ENCODE data around the gene TRMT2B. TPM values are rescaled to one million over a fixed set of nuclear protein-coding genes. Genes with fewer than 3 reads are reported as not detected.

TRMT2B gene
- total and polyA plus RNA-seq, 7 donors, result 7.2 to 27.0 (median 11.4) TPM

GRCh38 chrX:100976211-100976610 lies 75.7 kb downstream of the TRMT2B start:
- ATAC-seq, result no peak

GRCh38 chrX:100975212-100975611 lies 76.7 kb downstream of the TRMT2B start:
- no peak overlapping the region for H3K4me3 ChIP-seq
- no peaks in the 10 kb centered on the region for H3K9me3 ChIP-seq
- DNase-seq, result no peak
- no peaks in the 10 kb centered on the region for H3K36me3 ChIP-seq (ENCODE audit: insufficient read depth in 1 of 2, low read depth in 1 of 2)
- no peak for ATAC-seq
- intact Hi-C loops (cut with DNase I), result no loop called here
- WGBS, 3 donors, result 90 to 100% (median 95%) methylated on average over 3 of the region's 3 CpGs
- H3K27me3 ChIP-seq (ENCODE audit: insufficient read depth in 3 of 3, low read length in 2 of 3), result no peaks in the 10 kb centered on the region
- no peaks in the 10 kb centered on the region for H3K4me1 ChIP-seq
- no peak overlapping the region for H3K27ac ChIP-seq
- TF ChIP-seq, protein P1, sequence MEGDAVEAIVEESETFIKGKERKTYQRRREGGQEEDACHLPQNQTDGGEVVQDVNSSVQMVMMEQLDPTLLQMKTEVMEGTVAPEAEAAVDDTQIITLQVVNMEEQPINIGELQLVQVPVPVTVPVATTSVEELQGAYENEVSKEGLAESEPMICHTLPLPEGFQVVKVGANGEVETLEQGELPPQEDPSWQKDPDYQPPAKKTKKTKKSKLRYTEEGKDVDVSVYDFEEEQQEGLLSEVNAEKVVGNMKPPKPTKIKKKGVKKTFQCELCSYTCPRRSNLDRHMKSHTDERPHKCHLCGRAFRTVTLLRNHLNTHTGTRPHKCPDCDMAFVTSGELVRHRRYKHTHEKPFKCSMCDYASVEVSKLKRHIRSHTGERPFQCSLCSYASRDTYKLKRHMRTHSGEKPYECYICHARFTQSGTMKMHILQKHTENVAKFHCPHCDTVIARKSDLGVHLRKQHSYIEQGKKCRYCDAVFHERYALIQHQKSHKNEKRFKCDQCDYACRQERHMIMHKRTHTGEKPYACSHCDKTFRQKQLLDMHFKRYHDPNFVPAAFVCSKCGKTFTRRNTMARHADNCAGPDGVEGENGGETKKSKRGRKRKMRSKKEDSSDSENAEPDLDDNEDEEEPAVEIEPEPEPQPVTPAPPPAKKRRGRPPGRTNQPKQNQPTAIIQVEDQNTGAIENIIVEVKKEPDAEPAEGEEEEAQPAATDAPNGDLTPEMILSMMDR (IDR thresholded peaks at IDR 0.05), result no peak

More at GRCh38 chrX:100976211-100976610, 75.7 kb downstream of the TRMT2B start:
- WGBS, 3 donors, result 84 to 95% (median 93%) methylated on average over 1 of the region's 1 CpG
- Histone ChIP-seq H3K36me3 (ENCODE audit: insufficient read depth in 1 of 2, low read depth in 1 of 2) (no peaks in the 10 kb centered on the region), H3K9me3 (no peaks in the 10 kb centered on the region), H3K4me3 (no peak overlapping the region), H3K27me3 (ENCODE audit: insufficient read depth in 3 of 3, low read length in 2 of 3) (no peaks in the 10 kb centered on the region), H3K4me1 (no peaks in the 10 kb centered on the region), H3K27ac (no peak overlapping the region)
- DNase-seq, result no peak
- intact Hi-C loops (cut with DNase I), result no loop called here
- TF ChIP-seq, protein P1 (IDR thresholded peaks at IDR 0.05), result no peak

DNA sequence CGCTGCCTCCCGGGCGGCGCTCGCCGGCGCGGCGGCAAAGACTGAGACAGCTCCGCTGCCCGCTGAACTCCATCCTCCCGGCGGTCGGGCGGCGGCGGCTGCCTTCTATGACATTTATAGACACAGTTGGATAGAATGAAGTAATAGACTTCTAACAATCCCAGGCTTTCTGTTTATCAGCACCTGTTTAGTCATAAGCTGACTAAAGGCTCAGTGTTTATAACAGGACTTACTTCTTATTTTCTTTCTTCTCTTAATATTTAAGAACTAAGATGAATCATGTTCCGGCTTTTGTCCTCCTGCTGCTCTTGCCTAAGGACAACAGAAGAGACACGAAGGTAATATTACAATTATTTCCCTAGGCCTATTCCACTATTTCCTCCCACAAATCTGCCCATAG lies 78.5 kb downstream of the TRMT2B start:
- intact Hi-C loops (cut with DNase I), result no loop called here
- TF ChIP-seq, protein P1 (IDR thresholded peaks at IDR 0.05), result no peak

GRCh38 chrX:100969936-100970335 lies 82.0 kb downstream of the TRMT2B start:
- H3K4me3 ChIP-seq, result no peak overlapping the region
- 55 to 92% (median 74%) methylated on average over 1 of the region's 1 CpG for WGBS, 3 donors

More for the DNA sequence above, 78.5 kb downstream of the TRMT2B start:
- WGBS, 3 donors, result 95 to 98% (median 97%) methylated on average over 9 to 10 of the region's 19 CpGs
- H3K4me1 ChIP-seq, result no peaks in the 10 kb centered on the region
- no peak for DNase-seq
- H3K9me3 ChIP-seq, result no peaks in the 10 kb centered on the region
- no peak overlapping the region for H3K4me3 ChIP-seq
- H3K27ac ChIP-seq, result no peak overlapping the region
- no peak for ATAC-seq
- no peaks in the 10 kb centered on the region for H3K27me3 ChIP-seq (ENCODE audit: insufficient read depth in 3 of 3, low read length in 2 of 3)
- no peaks in the 10 kb centered on the region for H3K36me3 ChIP-seq (ENCODE audit: insufficient read depth in 1 of 2, low read depth in 1 of 2)

More at GRCh38 chrX:100969936-100970335, 82.0 kb downstream of the TRMT2B start:
- intact Hi-C loops (cut with DNase I), result no loop called here
- DNase-seq (no peak), ATAC-seq (no peak)
- no peaks in the 10 kb centered on the region for H3K36me3 ChIP-seq (ENCODE audit: insufficient read depth in 1 of 2, low read depth in 1 of 2)
- no peaks in the 10 kb centered on the region for H3K27me3 ChIP-seq (ENCODE audit: insufficient read depth in 3 of 3, low read length in 2 of 3)
- no peak overlapping the region for H3K27ac ChIP-seq
- no peaks in the 10 kb centered on the region for H3K9me3 ChIP-seq
- H3K4me1 ChIP-seq, result no peaks in the 10 kb centered on the region
- TF ChIP-seq, protein P1 (IDR thresholded peaks at IDR 0.05), result no peak
